Right ventricle myocardium inferior (tissue), 1 donor: ENCODE results near the gene SLC7A11. TPM values are rescaled to one million over a fixed set of nuclear protein-coding genes. Genes with fewer than 3 reads are reported as not detected.
"Not testable (repeated sequence)": the region's sequence is repeated elsewhere in the genome, so short reads cannot be mapped to it uniquely, and the experiment has no call there.

Experiments
- ATAC-seq: fragments of 200-7000 bp; cut with Tn5 transposase; one replicate; pipeline ENCODE4 v1.9.1; 2020; ENCODE audit warnings: mild to moderate bottlenecking, moderate library complexity
- DNase-seq: peaks from one replicate; pipeline ENCODE4 v3.0.0; 2021; ENCODE audit errors: missing footprints
- intact Hi-C: fragments of 100-400 bp; cut with DNase I; formaldehyde crosslinking; loops from one replicate; pipeline ENCODE4 v1.11.0; 2022
- total RNA-seq: library from RNA; stranded (reverse); fragmentation: NEBNext Ultra II Directional; extraction: Animal tissue kit (Norgen Biotek cat#: 25700); gene quantifications from one replicate; pipeline ENCODE4 v1.2.1, GENCODE V29; 2021
- donor health status: DM: no; HTN: yes; CAD: no; lungs with severe emphysema.

The SLC7A11 gene
- total RNA-seq, 1 donor from 2014 or later = 0.46 TPM

DNA sequence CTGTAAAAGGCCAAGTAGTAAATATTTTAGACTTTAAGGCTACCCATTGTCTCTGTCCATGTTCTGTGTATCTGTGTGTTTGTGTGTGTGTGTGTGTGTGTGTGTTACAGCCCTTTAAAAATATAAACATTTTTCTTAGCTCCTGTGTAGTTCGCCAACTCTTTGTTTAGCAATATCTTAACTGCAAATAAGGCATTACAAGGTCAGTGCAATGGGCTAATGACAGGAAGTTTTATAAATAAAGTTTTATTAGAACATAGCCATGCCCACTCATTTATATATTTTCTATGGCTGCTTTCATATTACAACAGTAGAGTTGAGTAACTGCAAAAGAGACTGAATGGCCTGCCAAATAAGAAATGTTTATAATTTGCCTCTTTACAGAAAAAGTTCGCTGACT is 5.9 kb upstream of the SLC7A11 start:
- DNase-seq = no peak
- ATAC-seq = no peak

GRCh38 chr4:138247643-138248042 is 5.5 kb upstream of the SLC7A11 start:
- intact Hi-C loops = no loop called here
- DNase-seq (no peak), ATAC-seq (no peak)

More for the DNA sequence above, 5.9 kb upstream of the SLC7A11 start:
- intact Hi-C loops = no loop called here

DNA sequence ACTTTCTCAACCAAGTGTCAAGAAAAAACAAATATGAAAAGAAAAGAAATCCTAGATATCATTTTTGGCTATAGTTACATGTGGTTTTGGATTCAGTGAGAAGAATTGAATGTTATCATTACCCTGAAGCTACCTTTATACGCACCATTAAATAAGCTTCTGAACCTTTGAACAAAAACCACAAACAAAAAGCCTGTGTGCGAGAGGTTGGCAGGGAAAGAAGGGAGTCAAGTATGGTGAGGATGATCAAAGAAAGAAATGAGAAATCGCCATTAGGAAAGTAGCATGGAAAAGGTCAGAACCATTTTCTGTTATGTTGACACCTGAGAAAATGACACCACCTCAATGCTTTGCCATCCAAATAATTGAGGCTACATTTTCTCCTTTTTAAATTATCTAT is 1.2 kb upstream of the SLC7A11 start:
- ATAC-seq (no peak), DNase-seq (no peak)
- intact Hi-C loops = no loop called here

- DNase-seq = no peak
Measured at GRCh38 chr4:138242834-138243156, 646 bp upstream of the SLC7A11 start.

GRCh38 chr4:138241281-138242075 is 671 bp downstream of the SLC7A11 start:
- no peak for ATAC-seq
- DNase-seq = no peak
- intact Hi-C loops = no loop called here

More at GRCh38 chr4:138242834-138243156, 646 bp upstream of the SLC7A11 start:
- intact Hi-C loops = no loop called here
- no peak for ATAC-seq

DNA sequence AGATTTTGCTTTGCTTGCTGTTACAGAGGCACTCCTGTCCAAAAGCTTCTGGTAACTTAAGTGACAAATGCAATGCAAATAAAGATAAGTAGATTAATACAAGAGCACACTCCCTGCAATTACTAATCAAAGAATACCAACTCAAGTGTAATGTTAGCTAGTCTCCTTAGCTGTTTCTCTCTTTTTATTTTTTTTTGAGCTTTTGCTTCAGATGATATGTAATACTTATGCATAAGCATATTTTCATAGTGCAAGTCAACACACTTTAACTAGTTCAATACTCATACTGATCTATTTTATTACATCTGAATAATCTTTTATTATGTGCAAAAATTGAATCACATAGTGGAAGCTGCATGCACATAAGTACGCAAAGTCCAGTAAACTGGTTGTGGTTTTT is 2.7 kb downstream of the SLC7A11 start:
- intact Hi-C loops = no loop called here
- ATAC-seq (no peak), DNase-seq (no peak)

DNA sequence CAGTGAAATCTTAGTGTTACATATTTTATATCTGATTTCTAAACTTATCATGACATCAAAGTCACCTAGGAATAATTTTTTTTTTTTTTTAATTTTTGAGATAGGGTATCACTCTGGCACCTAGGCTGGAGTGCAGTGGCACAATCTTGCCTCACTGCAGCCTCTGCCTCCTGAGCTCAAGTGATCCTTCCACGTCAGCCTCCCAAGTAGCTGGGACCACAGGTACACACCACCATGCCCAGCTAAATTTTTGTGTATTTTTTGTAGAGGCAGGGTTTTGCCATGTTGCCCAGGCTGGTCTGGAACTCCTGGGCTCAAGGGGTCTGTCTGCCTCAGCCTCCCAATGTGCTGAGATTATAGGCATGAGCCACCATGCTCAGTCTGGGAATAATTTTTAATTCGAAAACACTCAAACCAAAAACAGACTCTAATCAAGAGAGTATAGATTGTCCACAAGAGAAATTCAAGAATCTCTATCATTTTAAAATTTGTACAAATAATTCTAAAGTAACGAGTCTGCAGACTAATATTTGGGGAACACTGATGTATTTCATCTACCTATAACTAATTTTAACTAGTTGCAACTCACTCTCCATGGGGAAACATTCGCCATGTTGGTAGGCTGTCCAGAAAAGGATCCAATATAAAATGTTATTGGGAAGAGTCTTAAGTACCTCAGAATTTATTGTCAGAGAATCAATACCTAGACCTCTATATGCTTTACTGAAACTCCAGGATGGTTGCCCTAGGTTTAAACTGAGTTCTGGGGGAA is 3.4 kb downstream of the SLC7A11 start:
- ATAC-seq (no peak), DNase-seq (no peak)
- intact Hi-C loops = no loop called here

DNA sequence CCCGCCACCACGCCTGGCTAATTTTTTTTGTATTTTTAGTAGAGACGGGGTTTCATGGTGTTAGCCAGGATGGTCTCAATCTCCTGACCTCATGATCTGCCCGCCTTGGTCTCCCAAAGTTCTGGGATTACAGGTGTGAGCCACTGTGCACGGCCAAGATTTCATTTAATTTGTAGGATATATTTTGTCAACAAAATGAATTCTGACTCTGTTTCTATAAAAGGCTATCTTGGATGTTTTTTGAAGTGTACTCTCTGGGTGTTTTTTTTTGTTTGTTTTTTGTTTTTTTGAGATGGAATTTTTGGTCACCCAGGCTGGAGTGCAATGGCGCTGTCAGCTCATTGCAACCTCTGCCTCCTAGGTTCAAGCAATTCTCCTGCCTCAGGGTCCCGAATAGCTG is 5.0 kb downstream of the SLC7A11 start:
- DNase-seq, ATAC-seq, intact Hi-C loops: not testable (repeated sequence)

DNA sequence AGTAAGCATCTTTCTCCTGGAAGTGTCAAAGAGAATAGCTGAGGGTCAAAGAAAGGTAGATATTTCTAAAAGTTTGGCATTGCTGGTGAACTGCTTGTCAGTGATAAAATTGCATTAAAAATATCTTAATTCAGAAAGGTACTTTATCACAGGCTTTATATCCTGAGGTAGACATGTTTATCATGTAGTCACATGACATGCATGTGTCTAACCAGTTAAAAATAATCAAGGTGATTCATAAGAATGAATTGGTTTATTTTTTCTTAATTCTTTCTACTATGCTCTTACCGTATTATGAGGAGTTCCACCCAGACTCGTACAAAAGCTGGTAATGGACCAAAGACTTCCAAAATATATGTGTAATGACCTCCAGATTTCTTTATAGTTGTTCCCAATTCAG is 6.1 kb downstream of the SLC7A11 start:
- no peak for DNase-seq
- intact Hi-C loops = no loop called here
- ATAC-seq = no peak

GRCh38 chr4:138235419-138235952 is 6.7 kb downstream of the SLC7A11 start:
- ATAC-seq (no peak), DNase-seq (no peak)
- intact Hi-C loops = no loop called here

- DNase-seq (no peak), ATAC-seq (no peak)
- intact Hi-C loops = no loop called here
Measured at GRCh38 chr4:138234248-138234647, 7.9 kb downstream of the SLC7A11 start.

GRCh38 chr4:138233313-138234034 is 8.7 kb downstream of the SLC7A11 start:
- ATAC-seq = no peak
- no peak for DNase-seq
- intact Hi-C loops = no loop called here

GRCh38 chr4:138232364-138232763 is 9.8 kb downstream of the SLC7A11 start:
- no peak for ATAC-seq
- intact Hi-C loops = no loop called here
- no peak for DNase-seq

DNA sequence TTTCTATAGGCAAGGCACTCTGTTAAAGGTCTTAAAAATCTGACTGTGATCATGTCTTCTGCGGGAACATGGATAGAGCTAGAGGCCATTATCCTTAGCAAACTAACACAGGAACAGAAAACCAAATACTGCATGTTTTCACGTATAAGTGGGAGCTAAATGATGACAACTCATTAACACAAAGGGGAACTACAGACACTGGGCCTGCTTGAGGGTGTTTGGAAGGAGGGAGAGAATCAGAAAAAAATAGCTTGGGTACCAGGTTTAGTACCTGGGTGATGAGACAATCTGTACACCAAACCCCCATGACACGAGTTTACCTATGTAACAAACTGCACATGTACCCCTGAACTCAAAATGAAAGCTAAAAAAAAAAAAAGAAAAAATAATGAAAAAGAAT is 12.1 kb downstream of the SLC7A11 start:
- DNase-seq = no peak
- ATAC-seq = no peak
- intact Hi-C loops = no loop called here

- ATAC-seq = no peak
- no peak for DNase-seq
- intact Hi-C loops = no loop called here
Measured at GRCh38 chr4:138229160-138229559, 13.0 kb downstream of the SLC7A11 start.

DNA sequence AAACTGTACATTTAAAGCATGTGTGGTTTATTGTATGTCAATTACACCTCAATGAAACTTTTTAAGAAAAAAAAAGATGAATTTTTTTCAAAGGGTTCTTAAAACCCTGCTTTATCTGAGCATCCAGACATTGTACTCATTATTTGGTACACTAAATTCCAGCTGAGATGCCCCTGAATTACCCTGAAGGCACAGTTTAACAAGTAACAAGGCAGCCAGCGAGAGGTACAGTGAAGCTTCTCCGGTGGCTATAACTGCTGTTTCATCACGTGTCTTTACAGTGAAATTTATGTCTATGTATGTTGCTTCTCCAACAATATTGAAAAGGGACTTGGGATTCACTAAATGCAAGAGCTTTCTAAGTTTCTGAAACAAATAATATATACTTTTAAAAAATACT is 15.8 kb downstream of the SLC7A11 start:
- intact Hi-C loops = no loop called here
- ATAC-seq = no peak
- DNase-seq = no peak

DNA sequence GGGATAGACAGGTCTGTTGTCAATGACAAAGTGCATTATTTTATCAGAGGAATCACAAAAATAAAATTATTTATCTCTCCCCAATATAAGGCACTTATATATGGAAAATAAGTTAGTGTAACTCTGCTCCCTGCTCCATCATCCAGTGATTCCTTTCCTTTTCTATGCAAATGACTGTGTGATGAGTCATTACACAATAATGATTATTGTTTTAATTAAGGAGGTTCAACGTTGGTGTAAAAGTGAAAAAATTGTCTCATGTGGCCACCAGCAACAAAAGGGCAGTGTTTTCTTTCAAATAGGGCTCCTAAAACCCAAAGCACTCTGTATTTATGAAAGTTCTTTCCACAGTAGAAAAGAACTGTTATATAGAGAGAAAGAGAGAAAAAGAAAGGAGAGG is 16.7 kb downstream of the SLC7A11 start:
- DNase-seq = no peak
- intact Hi-C loops = no loop called here

DNA sequence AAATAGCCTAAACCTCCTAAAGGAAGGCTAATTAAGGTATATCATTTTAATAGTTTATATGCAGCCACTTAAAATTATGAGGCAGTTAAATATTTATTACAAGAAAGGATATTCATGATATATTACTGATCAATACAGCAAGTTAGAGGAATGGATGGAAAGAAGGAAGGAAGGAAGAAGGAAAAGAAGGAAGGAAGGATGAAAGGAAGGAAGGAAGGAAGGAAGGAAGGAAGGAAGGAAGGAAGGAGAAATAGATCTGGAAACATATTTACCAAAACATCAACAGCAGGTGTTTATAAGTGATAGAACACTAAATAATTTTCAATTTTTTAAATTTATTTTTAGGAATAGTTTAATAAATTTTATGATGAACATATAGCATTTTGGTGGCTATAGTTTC is 17.5 kb downstream of the SLC7A11 start:
- DNase-seq (no peak), ATAC-seq (no peak)
- intact Hi-C loops = no loop called here

More for the DNA sequence above, 16.7 kb downstream of the SLC7A11 start:
- no peak for ATAC-seq

GRCh38 chr4:138223231-138223910 is 18.8 kb downstream of the SLC7A11 start:
- intact Hi-C loops = no loop called here
- peak; percentile 48 for ATAC-seq
- no peak for DNase-seq
